ENCODE results near the gene ADORA2B.
"Not testable (repeated sequence)": the region's sequence is repeated elsewhere in the genome, so short reads cannot be mapped to it uniquely, and the experiment has no call there.

DNA sequence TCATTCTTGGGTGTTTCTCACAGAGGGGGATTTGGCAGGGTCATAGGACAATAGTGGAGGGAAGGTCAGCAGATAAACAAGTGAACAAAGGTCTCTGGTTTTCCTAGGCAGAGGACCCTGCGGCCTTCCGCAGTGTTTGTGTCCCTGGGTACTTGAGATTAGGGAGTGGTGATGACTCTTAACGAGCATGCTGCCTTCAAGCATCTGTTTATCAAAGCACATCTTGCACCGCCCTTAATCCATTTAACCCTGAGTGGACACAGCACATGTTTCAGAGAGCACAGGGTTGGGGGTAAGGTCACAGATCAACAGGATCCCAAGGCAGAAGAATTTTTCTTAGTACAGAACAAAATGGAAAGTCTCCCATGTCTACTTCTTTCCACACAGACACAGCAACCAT, 34.1 kb downstream of the ADORA2B start:
- TF ChIP-seq, protein P1, sequence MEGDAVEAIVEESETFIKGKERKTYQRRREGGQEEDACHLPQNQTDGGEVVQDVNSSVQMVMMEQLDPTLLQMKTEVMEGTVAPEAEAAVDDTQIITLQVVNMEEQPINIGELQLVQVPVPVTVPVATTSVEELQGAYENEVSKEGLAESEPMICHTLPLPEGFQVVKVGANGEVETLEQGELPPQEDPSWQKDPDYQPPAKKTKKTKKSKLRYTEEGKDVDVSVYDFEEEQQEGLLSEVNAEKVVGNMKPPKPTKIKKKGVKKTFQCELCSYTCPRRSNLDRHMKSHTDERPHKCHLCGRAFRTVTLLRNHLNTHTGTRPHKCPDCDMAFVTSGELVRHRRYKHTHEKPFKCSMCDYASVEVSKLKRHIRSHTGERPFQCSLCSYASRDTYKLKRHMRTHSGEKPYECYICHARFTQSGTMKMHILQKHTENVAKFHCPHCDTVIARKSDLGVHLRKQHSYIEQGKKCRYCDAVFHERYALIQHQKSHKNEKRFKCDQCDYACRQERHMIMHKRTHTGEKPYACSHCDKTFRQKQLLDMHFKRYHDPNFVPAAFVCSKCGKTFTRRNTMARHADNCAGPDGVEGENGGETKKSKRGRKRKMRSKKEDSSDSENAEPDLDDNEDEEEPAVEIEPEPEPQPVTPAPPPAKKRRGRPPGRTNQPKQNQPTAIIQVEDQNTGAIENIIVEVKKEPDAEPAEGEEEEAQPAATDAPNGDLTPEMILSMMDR (IDR thresholded peaks at IDR 0.05; ENCODE audit: low read depth, low read length, poor library complexity, severe bottlenecking) = not testable (repeated sequence)
- not testable (repeated sequence) for TF ChIP-seq EZH2phosphoT487 (IDR thresholded peaks at IDR 0.05; ENCODE audit: borderline replicate concordance, low read length)
